Measurements from ENCODE around the gene HOXC5. TPM values are rescaled to one million over a fixed set of nuclear protein-coding genes. Genes with fewer than 3 reads are reported as not detected.
A peak's percentile ranks its signal among the peaks of the same experiment; 100 is the strongest.

The HOXC5 gene
- total RNA-seq, 3 donors from 2014 or later: not detected

DNA sequence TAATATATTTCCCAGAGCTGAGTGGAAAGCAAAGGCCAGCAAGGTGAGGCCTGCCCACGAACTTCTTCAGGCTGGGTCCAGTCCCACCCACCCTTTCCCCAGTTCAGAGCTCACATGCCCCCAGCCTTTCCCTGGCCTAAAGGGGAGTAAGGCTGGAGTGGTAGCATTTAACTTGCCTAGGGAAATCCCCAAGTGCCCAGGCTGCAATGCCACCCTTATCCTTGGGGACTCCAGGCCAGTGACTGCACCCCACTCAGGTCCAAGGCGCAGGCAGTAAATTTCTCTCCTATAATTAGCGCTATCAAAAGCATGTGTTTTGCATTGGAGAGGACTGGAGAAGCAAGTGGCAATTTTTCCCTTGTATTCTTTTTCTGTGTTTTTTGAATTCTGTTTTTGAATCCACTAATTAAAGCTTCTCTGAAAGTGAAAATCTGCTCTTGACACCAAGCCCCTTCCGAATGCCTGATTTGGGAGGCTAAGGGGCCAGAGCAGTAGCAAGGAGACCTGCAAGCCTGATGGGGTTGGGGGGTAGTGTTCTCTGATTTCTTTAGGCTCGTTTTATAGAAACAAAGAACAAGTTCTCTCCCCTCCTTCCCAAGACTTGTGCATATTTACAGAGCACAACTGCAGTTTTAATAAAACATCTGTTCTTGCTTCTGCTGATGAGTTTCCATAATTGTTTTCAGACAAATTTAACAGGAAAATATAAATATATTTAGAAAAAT, 8.1 kb upstream of the HOXC5 start:
- Histone ChIP-seq H3K4me3 (no peak overlapping the region), H3K36me3 (ENCODE audit: low read depth) (no peaks in the 10 kb centered on the region), H3K4me1 (ENCODE audit: low read depth) (peaks cover 7% of the 10 kb centered on the region), H3K9me3 (no peaks in the 10 kb centered on the region)
- TF ChIP-seq CTCF (IDR thresholded peaks at IDR 0.05): no peak
- intact Hi-C loops (cut with DNase I, micrococcal nuclease): loop anchor here in 1 of 2 donors (5.0 kb wide), 1 partner anchor 168 kb away; no protein-coding TSS in a partner anchor
- ATAC-seq (no peak), DNase-seq (no peak)

DNA sequence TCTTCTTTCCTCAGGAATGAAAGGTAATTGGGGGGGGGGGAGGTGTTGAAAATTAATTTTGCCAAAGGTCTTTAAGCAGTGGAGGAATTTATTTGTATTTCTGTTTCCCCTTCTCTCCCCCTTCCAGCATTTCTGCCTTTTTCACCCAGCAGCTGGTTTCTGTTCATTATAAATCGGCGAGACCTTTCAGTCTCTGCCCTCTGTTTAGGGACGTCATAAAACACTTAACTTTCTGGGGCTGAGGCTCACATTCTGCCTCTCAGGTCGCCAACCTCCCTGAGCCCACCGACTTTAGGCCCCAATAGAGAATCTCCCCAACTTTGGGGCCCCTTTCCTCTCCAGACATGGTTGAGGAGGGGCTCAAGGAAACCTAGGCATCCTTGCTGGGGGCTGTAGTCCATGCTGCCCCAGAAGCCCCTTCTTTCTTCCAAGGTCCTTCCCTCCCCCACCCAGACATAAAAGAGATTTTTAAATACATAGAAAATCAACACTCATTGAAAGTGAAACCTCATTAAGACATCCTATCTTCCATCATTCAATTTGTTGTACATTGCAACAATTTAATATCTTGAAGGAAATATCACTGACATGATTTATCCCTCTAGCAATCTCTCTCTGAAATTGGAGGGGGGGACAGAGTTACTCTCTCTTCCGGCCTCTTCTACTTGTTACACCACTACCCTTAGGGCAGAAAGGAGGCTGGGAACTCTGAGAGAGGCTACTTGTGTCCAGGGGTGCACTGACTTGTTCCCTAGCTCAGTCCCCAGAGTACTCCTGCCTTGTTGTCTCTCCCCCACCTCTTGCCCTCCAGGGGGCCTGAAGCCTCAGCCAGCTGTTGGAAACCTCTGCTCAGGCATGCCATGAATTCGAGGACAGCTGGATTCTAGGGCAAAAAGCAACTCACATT, 7.1 kb upstream of the HOXC5 start:
- intact Hi-C loops (cut with DNase I, micrococcal nuclease): loop anchor here in 1 of 2 donors (5.0 kb wide), 1 partner anchor 167 kb away; no protein-coding TSS in a partner anchor
- Histone ChIP-seq H3K9me3 (no peaks in the 10 kb centered on the region), H3K36me3 (ENCODE audit: low read depth) (no peaks in the 10 kb centered on the region), H3K4me3 (no peak overlapping the region), H3K4me1 (ENCODE audit: low read depth) (peaks cover 7% of the 10 kb centered on the region)
- ATAC-seq (no peak), DNase-seq (no peak)
- TF ChIP-seq CTCF (IDR thresholded peaks at IDR 0.05): no peak

DNA sequence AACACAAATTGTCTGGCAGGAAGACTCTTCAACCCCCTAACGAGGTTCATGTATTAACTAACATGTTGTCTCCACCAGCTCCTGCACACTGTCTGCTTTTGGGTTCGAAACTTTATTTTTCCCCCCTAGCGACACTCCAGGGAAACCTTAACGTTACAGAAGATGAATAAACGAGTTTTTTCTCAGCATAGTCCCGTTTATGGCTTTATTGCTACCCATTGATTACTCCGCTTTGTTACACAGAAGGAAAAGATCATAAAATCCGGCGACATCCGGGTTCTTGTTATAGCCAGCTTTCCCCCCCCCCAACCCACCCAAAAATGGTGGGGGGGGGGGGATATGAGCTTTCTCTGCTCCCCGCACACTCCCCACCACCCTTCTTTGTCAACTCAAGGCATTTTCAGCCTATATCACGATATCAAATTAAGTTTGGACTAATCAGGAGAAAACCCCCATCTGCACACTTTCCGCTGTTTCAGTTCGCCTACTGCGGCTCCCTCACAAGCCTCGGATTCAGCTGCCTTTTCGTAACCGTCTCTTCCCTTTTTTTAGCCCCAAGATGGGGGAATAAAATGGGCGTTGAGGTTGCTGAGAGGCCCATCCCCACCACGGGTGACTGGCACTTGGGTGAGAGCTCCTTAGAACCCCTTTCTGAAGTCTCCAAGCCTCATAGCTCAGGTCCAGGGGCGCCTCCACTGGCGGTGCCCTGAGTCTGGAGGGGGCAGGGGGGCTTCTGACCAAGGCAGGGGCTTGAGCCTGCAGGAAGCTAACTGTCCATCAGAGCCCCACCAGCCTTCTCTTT, 6.0 kb upstream of the HOXC5 start:
- no peaks in the 10 kb centered on the region for H3K36me3 ChIP-seq (ENCODE audit: low read depth)
- peak; percentile 49 for ATAC-seq
- peaks cover 7% of the 10 kb centered on the region for H3K4me1 ChIP-seq (ENCODE audit: low read depth)
- intact Hi-C loops (cut with DNase I, micrococcal nuclease): loop anchor here in 1 of 2 donors (5.0 kb wide), 1 partner anchor 165 kb away; no protein-coding TSS in a partner anchor
- no peak for TF ChIP-seq CTCF (IDR thresholded peaks at IDR 0.05)
- no peak overlapping the region for H3K4me3 ChIP-seq
- no peaks in the 10 kb centered on the region for H3K9me3 ChIP-seq
- DNase-seq: no peak

GRCh38 chr12:54027442-54027786, 5.4 kb upstream of the HOXC5 start:
- Histone ChIP-seq H3K36me3 (ENCODE audit: low read depth) (no peaks in the 10 kb centered on the region), H3K4me3 (no peak overlapping the region), H3K9me3 (no peaks in the 10 kb centered on the region), H3K4me1 (ENCODE audit: low read depth) (peaks cover 7% of the 10 kb centered on the region)
- no peak for TF ChIP-seq CTCF (IDR thresholded peaks at IDR 0.05)
- intact Hi-C loops (cut with DNase I, micrococcal nuclease): loop anchor here in 1 of 2 donors (5.0 kb wide), 1 partner anchor 165 kb away; no protein-coding TSS in a partner anchor
- DNase-seq (no peak), ATAC-seq (no peak)

Measured in mucosa of descending colon (tissue), 3 donors.